ENCODE data around the gene CDH4.

DNA sequence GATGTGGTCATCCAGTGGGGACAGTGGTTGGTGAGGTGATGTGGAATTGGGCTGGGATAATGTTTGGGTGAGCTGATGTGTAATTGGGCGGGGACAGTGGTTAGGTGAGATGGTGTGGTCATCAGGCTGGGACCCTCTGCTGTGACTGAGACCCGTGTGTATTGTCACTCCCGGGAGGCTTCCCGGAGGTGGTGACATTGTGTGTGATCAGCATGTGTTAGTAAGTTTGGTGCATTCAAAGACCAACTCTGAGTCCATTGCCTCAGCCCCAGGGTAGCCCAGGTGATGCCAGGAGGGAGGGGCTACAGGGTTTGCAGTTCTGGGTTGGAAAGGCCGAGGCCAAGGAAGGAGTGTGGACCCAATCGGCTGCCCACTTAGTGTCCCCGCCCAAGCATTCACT, 438.1 kb downstream of the CDH4 start:
- TF ChIP-seq, protein P1, sequence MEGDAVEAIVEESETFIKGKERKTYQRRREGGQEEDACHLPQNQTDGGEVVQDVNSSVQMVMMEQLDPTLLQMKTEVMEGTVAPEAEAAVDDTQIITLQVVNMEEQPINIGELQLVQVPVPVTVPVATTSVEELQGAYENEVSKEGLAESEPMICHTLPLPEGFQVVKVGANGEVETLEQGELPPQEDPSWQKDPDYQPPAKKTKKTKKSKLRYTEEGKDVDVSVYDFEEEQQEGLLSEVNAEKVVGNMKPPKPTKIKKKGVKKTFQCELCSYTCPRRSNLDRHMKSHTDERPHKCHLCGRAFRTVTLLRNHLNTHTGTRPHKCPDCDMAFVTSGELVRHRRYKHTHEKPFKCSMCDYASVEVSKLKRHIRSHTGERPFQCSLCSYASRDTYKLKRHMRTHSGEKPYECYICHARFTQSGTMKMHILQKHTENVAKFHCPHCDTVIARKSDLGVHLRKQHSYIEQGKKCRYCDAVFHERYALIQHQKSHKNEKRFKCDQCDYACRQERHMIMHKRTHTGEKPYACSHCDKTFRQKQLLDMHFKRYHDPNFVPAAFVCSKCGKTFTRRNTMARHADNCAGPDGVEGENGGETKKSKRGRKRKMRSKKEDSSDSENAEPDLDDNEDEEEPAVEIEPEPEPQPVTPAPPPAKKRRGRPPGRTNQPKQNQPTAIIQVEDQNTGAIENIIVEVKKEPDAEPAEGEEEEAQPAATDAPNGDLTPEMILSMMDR (IDR thresholded peaks at IDR 0.05; ENCODE audit: borderline replicate concordance, extremely low read depth, low read length, poor library complexity, severe bottlenecking) = no peak
- no peak for TF ChIP-seq EZH2 (IDR thresholded peaks at IDR 0.05; ENCODE audit: borderline replicate concordance, low read depth, low read length, severe bottlenecking)
